ENCODE data around the gene RNF149.

GRCh38 chr2:101249826-101250225 lies 58.7 kb downstream of the RNF149 start:
- no peak for TF ChIP-seq CTCF (IDR thresholded peaks at IDR 0.05; ENCODE audit: low read length)
- no peak for TF ChIP-seq EZH2 (IDR thresholded peaks at IDR 0.05; ENCODE audit: borderline replicate concordance, low read length)
